GM12892 (cell line): ENCODE results near the gene AQP2.

Experiments
- POLR2A ChIP-seq: IDR thresholded peaks from 2 replicates; pipeline ENCODE4 v1.6.1; 2011; ENCODE audit warnings: low read depth, low read length, control low read depth
- POLR2AphosphoS5 ChIP-seq: IDR thresholded peaks from 2 replicates; pipeline ENCODE4 v1.6.1; 2011; ENCODE audit warnings: low read depth, low read length, control low read depth

DNA sequence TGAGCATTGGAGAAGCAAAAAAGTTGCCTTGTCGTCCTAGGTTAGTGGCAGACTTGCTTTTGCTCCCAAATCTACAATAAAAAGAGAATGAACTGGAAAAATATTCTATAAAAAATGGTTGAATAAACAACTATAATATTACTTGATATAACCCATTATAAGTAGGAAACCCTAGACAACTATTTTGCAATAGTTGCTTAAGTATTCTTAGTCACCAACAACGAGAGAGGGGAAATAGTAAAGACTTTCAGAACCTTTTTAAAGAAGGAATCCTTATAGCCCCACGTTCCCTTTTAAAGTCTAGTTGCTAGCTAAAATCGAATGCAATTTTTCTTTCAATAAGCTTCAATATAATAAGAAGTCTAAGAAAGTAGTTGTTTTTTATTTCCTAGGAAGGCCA, 39.7 kb downstream of the AQP2 start:
- TF ChIP-seq POLR2A (no peak), POLR2AphosphoS5 (no peak)
